Mesenchymal stem cell (in vitro differentiated cells and primary cell): ENCODE measurements around the gene ELAVL1.

Experiments used
- DNase-seq: peaks from one replicate; pipeline ENCODE4 v3.0.0-alpha.2; 2013
- H2AFZ ChIP-seq: one replicate; pipeline ENCODE4 v1.6.1; 2013; ENCODE audit warnings: low read depth, mild to moderate bottlenecking, control low read depth, inconsistent platforms, low read length, moderate library complexity
- H2AK5ac ChIP-seq: 2 replicates; pipeline ENCODE4 v1.6.1; 2013; ENCODE audit warnings: low read length, moderate library complexity, mild to moderate bottlenecking, inconsistent platforms; ENCODE audit not compliant: severe bottlenecking
- H2BK120ac ChIP-seq: one replicate; pipeline ENCODE4 v1.6.1; 2013; ENCODE audit warnings: low read depth, mild to moderate bottlenecking, inconsistent platforms, low read length, moderate library complexity
- H2BK12ac ChIP-seq, 2 experiments: one replicate each; pipeline ENCODE4 v1.6.1; 2013; ENCODE audit warnings: inconsistent platforms in 2 of 2, low read length in 2 of 2, mild to moderate bottlenecking in 2 of 2, moderate library complexity in 2 of 2, control low read depth in 1 of 2
- H2BK15ac ChIP-seq: one replicate; pipeline ENCODE4 v1.6.1; 2013; ENCODE audit warnings: mild to moderate bottlenecking, low read depth, inconsistent platforms; ENCODE audit not compliant: poor library complexity, severe bottlenecking
- H2BK5ac ChIP-seq: 2 replicates; pipeline ENCODE4 v1.6.1; 2013; ENCODE audit warnings: low read depth, mild to moderate bottlenecking, low read length, control low read depth, inconsistent platforms; ENCODE audit not compliant: poor library complexity, severe bottlenecking
- H3K14ac ChIP-seq, 2 experiments: one replicate each; pipeline ENCODE4 v1.6.1; 2013; ENCODE audit warnings: inconsistent platforms in 2 of 2, low read length in 2 of 2, control low read depth in 1 of 2, mild to moderate bottlenecking in 1 of 2, moderate library complexity in 1 of 2
- H3K18ac ChIP-seq, 2 experiments: one replicate each; pipeline ENCODE4 v1.6.1; 2013; ENCODE audit warnings: inconsistent platforms in 2 of 2, low read length in 2 of 2, control low read depth in 1 of 2, low read depth in 1 of 2, mild to moderate bottlenecking in 1 of 2
- H3K23ac ChIP-seq, 2 experiments: one replicate each; pipeline ENCODE4 v1.6.1; 2013; ENCODE audit warnings: inconsistent platforms in 2 of 2, low read length in 2 of 2, mild to moderate bottlenecking in 2 of 2, moderate library complexity in 2 of 2, control low read depth in 1 of 2
- H3K27ac ChIP-seq: 2 replicates; pipeline ENCODE4 v1.5.1; 2013; ENCODE audit warnings: mild to moderate bottlenecking, moderate library complexity, low read length, control low read depth, inconsistent platforms; ENCODE audit not compliant: poor library complexity, severe bottlenecking
- H3K27me3 ChIP-seq, 2 experiments: 2 replicates each; pipeline versions ENCODE4 v1.6.1 to v1.7.0; 2013; ENCODE audit warnings: low read length in 2 of 2, mild to moderate bottlenecking in 2 of 2, moderate library complexity in 2 of 2, control low read depth in 1 of 2, inconsistent platforms in 1 of 2; ENCODE audit not compliant: control insufficient read depth in 1 of 2, insufficient read depth in 1 of 2
- H3K36me3 ChIP-seq, 2 experiments: 2 replicates each; pipeline versions ENCODE4 v1.6.1 to v1.7.0; 2013; ENCODE audit warnings: low read length in 2 of 2, control low read depth in 1 of 2, inconsistent platforms in 1 of 2, low read depth in 1 of 2, mild to moderate bottlenecking in 1 of 2; ENCODE audit not compliant: insufficient read depth in 2 of 2, control insufficient read depth in 1 of 2
- H3K4ac ChIP-seq, 2 experiments: one replicate each; pipeline ENCODE4 v1.6.1; 2013; ENCODE audit warnings: inconsistent platforms in 2 of 2, low read length in 2 of 2, mild to moderate bottlenecking in 2 of 2, moderate library complexity in 2 of 2, control low read depth in 1 of 2, low read depth in 1 of 2
- H3K4me1 ChIP-seq: 2 replicates; pipeline ENCODE4 v1.6.1; 2013; ENCODE audit warnings: low read depth, low read length, control low read depth; ENCODE audit not compliant: control insufficient read depth, insufficient read depth
- H3K4me2 ChIP-seq: 2 replicates; pipeline ENCODE4 v1.6.1; 2013; ENCODE audit warnings: low read length, mild to moderate bottlenecking, inconsistent platforms; ENCODE audit not compliant: poor library complexity, severe bottlenecking
- H3K4me3 ChIP-seq, 2 experiments: 2 replicates each; pipeline versions ENCODE4 v1.5.1 to v1.7.0; 2013; ENCODE audit warnings: low read length in 2 of 2, mild to moderate bottlenecking in 2 of 2, control low read depth in 1 of 2, low read depth in 1 of 2; ENCODE audit not compliant: insufficient read depth in 1 of 2
- H3K79me1 ChIP-seq: replicated peaks from 2 replicates; pipeline ENCODE4 v1.6.1; 2013; ENCODE audit warnings: mild to moderate bottlenecking, control low read depth, low read length, inconsistent platforms; ENCODE audit not compliant: poor library complexity, severe bottlenecking
- H3K9ac ChIP-seq: 2 replicates; pipeline ENCODE4 v1.7.0; 2013; ENCODE audit warnings: mild to moderate bottlenecking, low read length, moderate library complexity
- H3K9me3 ChIP-seq: 2 replicates; pipeline ENCODE4 v1.7.0; 2013; ENCODE audit warnings: mild to moderate bottlenecking, low read length; ENCODE audit not compliant: control insufficient read depth
- H4K8ac ChIP-seq: one replicate; pipeline ENCODE4 v1.6.1; 2013; ENCODE audit warnings: inconsistent platforms, mild to moderate bottlenecking, low read length, moderate library complexity
- H4K91ac ChIP-seq: one replicate; pipeline ENCODE4 v1.6.1; 2013; ENCODE audit warnings: mild to moderate bottlenecking, low read length, inconsistent platforms
- WGBS: methylation state at CpG from one replicate; pipeline ENCODE4 v1.1.7; 2013; ENCODE audit warnings: mixed read lengths; 5-methylcytosine and 5-hydroxymethylcytosine counted together

Gene ELAVL1

GRCh38 chr19:7977723-7978040 lies 27.8 kb downstream of the ELAVL1 start:
- Histone ChIP-seq H3K9ac (no peak overlapping the region), H2BK5ac (no peak overlapping the region), H4K91ac (no peak overlapping the region), H3K4ac (no peak overlapping the region), H3K4me3 (no peak overlapping the region), H3K4me2 (no peak overlapping the region), H3K18ac (no peak overlapping the region), H3K36me3 (peaks cover 76 to 90% of the 10 kb centered on the region in 2 experiments), H3K27ac (no peak overlapping the region), H2AK5ac (no peak overlapping the region), H2AFZ (no peak overlapping the region), H4K8ac (no peak overlapping the region), H3K9me3 (no peaks in the 10 kb centered on the region), H3K14ac (no peak overlapping the region), H2BK12ac (no peak overlapping the region), H2BK120ac (no peak overlapping the region), H3K4me1 (peaks cover 24% of the 10 kb centered on the region), H3K27me3 (no peaks in the 10 kb centered on the region), H3K23ac (no peak overlapping the region), H3K79me1 (peaks cover 73% of the 10 kb centered on the region), H2BK15ac (no peak overlapping the region)
- 95% methylated on average over 6 of the region's 6 CpGs for WGBS
- DNase-seq: no peak

- no peaks in the 10 kb centered on the region for H3K27me3 ChIP-seq
- no peak overlapping the region for H3K18ac ChIP-seq
Observed at GRCh38 chr19:7977021-7977722, 28.3 kb downstream of the ELAVL1 start.

GRCh38 chr19:7976461-7976860 lies 29.0 kb downstream of the ELAVL1 start:
- no peaks in the 10 kb centered on the region for H3K9me3 ChIP-seq
- H2AFZ ChIP-seq: no peak overlapping the region
- H4K91ac ChIP-seq: no peak overlapping the region
- no peak overlapping the region for H3K4ac ChIP-seq
- H3K9ac ChIP-seq: no peak overlapping the region
- H4K8ac ChIP-seq: no peak overlapping the region
- 100% methylated on average over 1 of the region's 4 CpGs for WGBS
- no peak overlapping the region for H2BK5ac ChIP-seq
- H3K4me1 ChIP-seq: peaks cover 17% of the 10 kb centered on the region
- no peak overlapping the region for H3K27ac ChIP-seq
- no peak overlapping the region for H2BK12ac ChIP-seq
- H3K23ac ChIP-seq: no peak overlapping the region
- peaks cover 77 to 91% of the 10 kb centered on the region in 2 experiments for H3K36me3 ChIP-seq
- H2BK120ac ChIP-seq: no peak overlapping the region
- H3K4me2 ChIP-seq: no peak overlapping the region
- peaks cover 70% of the 10 kb centered on the region for H3K79me1 ChIP-seq
- no peak for DNase-seq
- H2AK5ac ChIP-seq: no peak overlapping the region
- H3K14ac ChIP-seq: no peak overlapping the region
- no peak overlapping the region for H3K4me3 ChIP-seq
- no peak overlapping the region for H2BK15ac ChIP-seq
- H3K18ac ChIP-seq: no peak overlapping the region
- no peaks in the 10 kb centered on the region for H3K27me3 ChIP-seq

More at GRCh38 chr19:7977021-7977722, 28.3 kb downstream of the ELAVL1 start:
- no peaks in the 10 kb centered on the region for H3K9me3 ChIP-seq
- no peak overlapping the region for H4K8ac ChIP-seq
- H3K27ac ChIP-seq: no peak overlapping the region
- no peak overlapping the region for H3K23ac ChIP-seq
- H3K14ac ChIP-seq: no peak overlapping the region
- no peak for DNase-seq
- H2BK5ac ChIP-seq: no peak overlapping the region
- no peak overlapping the region for H2BK15ac ChIP-seq
- no peak overlapping the region for H2AFZ ChIP-seq
- H3K4me3 ChIP-seq: no peak overlapping the region
- H3K9ac ChIP-seq: no peak overlapping the region
- H3K79me1 ChIP-seq: peaks cover 72% of the 10 kb centered on the region
- H4K91ac ChIP-seq: no peak overlapping the region
- peaks cover 22% of the 10 kb centered on the region for H3K4me1 ChIP-seq
- H3K4ac ChIP-seq: no peak overlapping the region
- no peak overlapping the region for H2BK12ac ChIP-seq
- H3K36me3 ChIP-seq: peaks cover 73 to 91% of the 10 kb centered on the region in 2 experiments
- H2BK120ac ChIP-seq: no peak overlapping the region
- no peak overlapping the region for H3K4me2 ChIP-seq
- H2AK5ac ChIP-seq: no peak overlapping the region
- 97% methylated on average over 15 of the region's 15 CpGs for WGBS

GRCh38 chr19:7975037-7975436 lies 30.4 kb downstream of the ELAVL1 start:
- H3K79me1 ChIP-seq: peaks cover 70% of the 10 kb centered on the region
- H3K36me3 ChIP-seq: peaks cover 71 to 90% of the 10 kb centered on the region in 2 experiments
- H2BK12ac ChIP-seq: no peak overlapping the region
- DNase-seq: no peak
- H2AFZ ChIP-seq: no peak overlapping the region
- no peak overlapping the region for H3K4me3 ChIP-seq
- WGBS: 92% methylated on average over 7 of the region's 7 CpGs
- no peak overlapping the region for H3K4me2 ChIP-seq
- no peak overlapping the region for H3K27ac ChIP-seq
- no peak overlapping the region for H3K4ac ChIP-seq
- H2BK120ac ChIP-seq: no peak overlapping the region
- H3K23ac ChIP-seq: no peak overlapping the region
- H2AK5ac ChIP-seq: no peak overlapping the region
- no peak overlapping the region for H2BK15ac ChIP-seq
- H3K27me3 ChIP-seq: no peaks in the 10 kb centered on the region
- H2BK5ac ChIP-seq: no peak overlapping the region
- no peak overlapping the region for H3K14ac ChIP-seq
- no peak overlapping the region for H3K18ac ChIP-seq
- no peak overlapping the region for H4K8ac ChIP-seq
- no peak overlapping the region for H4K91ac ChIP-seq
- no peak overlapping the region for H3K9ac ChIP-seq
- peaks cover 17% of the 10 kb centered on the region for H3K4me1 ChIP-seq
- H3K9me3 ChIP-seq: no peaks in the 10 kb centered on the region
